ENCODE measurements around the gene SALL2. TPM values are rescaled to one million over a fixed set of nuclear protein-coding genes. Genes with fewer than 3 reads are reported as not detected.

The SALL2 gene
- total RNA-seq, 2 donors from 2014 or later: 4.9 to 11.3 TPM

- TF ChIP-seq, protein P1, sequence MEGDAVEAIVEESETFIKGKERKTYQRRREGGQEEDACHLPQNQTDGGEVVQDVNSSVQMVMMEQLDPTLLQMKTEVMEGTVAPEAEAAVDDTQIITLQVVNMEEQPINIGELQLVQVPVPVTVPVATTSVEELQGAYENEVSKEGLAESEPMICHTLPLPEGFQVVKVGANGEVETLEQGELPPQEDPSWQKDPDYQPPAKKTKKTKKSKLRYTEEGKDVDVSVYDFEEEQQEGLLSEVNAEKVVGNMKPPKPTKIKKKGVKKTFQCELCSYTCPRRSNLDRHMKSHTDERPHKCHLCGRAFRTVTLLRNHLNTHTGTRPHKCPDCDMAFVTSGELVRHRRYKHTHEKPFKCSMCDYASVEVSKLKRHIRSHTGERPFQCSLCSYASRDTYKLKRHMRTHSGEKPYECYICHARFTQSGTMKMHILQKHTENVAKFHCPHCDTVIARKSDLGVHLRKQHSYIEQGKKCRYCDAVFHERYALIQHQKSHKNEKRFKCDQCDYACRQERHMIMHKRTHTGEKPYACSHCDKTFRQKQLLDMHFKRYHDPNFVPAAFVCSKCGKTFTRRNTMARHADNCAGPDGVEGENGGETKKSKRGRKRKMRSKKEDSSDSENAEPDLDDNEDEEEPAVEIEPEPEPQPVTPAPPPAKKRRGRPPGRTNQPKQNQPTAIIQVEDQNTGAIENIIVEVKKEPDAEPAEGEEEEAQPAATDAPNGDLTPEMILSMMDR (IDR thresholded peaks at IDR 0.05): no peak
- Histone ChIP-seq H3K4me1 (ENCODE audit: control insufficient read depth in 1 of 2, low read depth in 2 of 2) (peaks cover 0 to 5% of the 10 kb centered on the region in 2 donors), H3K4me3 (no peak overlapping the region), H3K27ac (no peak overlapping the region), H3K9me3 (no peaks in the 10 kb centered on the region), H3K27me3 (replicated peaks; ENCODE audit: insufficient read depth) (no peaks in the 10 kb centered on the region), H3K36me3 (no peaks in the 10 kb centered on the region)
- ATAC-seq (ENCODE audit: insufficient number of reproducible peaks, low FRiP score, low read depth) (no peak), DNase-seq (ENCODE audit: low spot score) (no peak)
Measured at GRCh38 chr14:21535545-21536417, 9.6 kb upstream of the SALL2 start.

DNA sequence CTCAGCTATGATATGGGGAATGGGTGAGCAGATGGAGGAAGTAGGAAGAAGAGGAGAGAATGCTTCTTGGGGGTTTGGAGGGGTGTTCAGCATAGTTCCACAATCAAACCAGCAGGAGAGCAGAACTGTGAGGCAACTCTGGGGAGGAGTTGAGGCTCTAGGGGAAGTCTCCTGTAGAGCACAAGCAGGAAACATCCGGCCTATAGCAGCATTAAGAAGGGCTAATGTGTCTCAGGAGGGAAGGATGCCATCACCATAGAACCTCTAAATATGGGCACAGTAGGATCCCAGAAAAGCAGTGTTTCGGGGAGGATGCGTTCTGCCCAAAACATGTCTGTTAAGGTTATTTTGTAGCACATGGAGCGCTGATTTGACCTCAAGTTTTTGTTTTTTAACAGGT is 8.4 kb upstream of the SALL2 start:
- Histone ChIP-seq H3K27me3 (replicated peaks; ENCODE audit: insufficient read depth) (no peaks in the 10 kb centered on the region), H3K4me3 (no peak overlapping the region), H3K27ac (no peak overlapping the region), H3K4me1 (ENCODE audit: control insufficient read depth in 1 of 2, low read depth in 2 of 2) (peaks cover 0 to 5% of the 10 kb centered on the region in 2 donors), H3K36me3 (no peaks in the 10 kb centered on the region), H3K9me3 (no peaks in the 10 kb centered on the region)
- TF ChIP-seq, protein P1 (IDR thresholded peaks at IDR 0.05): no peak
- DNase-seq (ENCODE audit: low spot score) (no peak), ATAC-seq (ENCODE audit: insufficient number of reproducible peaks, low FRiP score, low read depth) (no peak)

DNA sequence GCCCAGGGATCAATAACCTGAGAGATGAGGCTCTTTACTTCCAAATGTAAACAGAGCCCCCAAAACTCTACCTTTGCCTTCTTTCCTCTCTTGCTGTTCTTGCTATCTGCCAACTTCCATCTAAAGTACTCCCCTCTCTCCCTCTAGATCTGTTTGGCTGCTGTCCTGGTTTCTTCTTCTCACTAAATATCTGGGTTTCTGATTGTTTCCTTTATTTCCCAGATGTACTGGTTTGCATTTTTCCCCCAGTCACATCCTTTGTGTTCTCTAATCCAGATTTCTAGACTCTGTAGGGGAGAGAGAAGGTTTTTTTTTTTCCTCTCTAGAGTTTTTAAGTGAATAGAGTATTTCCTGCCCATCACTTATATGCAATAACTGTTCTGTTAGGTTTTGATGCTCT is 7.1 kb upstream of the SALL2 start:
- Histone ChIP-seq H3K4me3 (no peak overlapping the region), H3K27ac (no peak overlapping the region), H3K9me3 (no peaks in the 10 kb centered on the region), H3K4me1 (ENCODE audit: control insufficient read depth in 1 of 2, low read depth in 2 of 2) (peaks cover 0 to 5% of the 10 kb centered on the region in 2 donors), H3K27me3 (replicated peaks; ENCODE audit: insufficient read depth) (no peaks in the 10 kb centered on the region), H3K36me3 (no peaks in the 10 kb centered on the region)
- ATAC-seq (ENCODE audit: insufficient number of reproducible peaks, low FRiP score, low read depth): no peak
- TF ChIP-seq, protein P1 (IDR thresholded peaks at IDR 0.05): no peak
- DNase-seq (ENCODE audit: low spot score): no peak

DNA sequence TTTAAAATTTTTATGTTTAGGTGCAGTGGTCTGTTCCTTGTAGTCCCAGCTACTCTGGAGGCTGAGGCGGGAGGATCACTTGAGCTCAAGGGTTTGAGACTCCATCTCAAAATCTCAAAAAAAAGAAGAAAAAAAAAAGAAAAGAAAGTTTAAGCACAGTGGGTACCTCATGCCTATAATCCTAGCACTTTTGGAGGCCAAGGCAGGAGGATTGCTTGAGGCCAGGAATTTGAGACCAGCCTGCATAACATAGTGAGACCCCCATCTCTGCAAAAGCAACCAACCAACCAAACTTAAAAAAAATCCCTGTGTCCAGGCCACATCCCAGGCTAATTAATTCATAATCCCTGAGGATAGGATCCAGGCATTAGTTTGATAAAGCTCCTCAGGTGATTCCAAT is 3.4 kb upstream of the SALL2 start:
- Histone ChIP-seq H3K36me3 (no peaks in the 10 kb centered on the region), H3K9me3 (no peaks in the 10 kb centered on the region), H3K4me1 (ENCODE audit: control insufficient read depth in 1 of 2, low read depth in 2 of 2) (peaks cover 8% of the 10 kb centered on the region in 2 donors), H3K27me3 (replicated peaks; ENCODE audit: insufficient read depth) (no peaks in the 10 kb centered on the region), H3K27ac (no peak overlapping the region), H3K4me3 (no peak overlapping the region)
- no peak for ATAC-seq (ENCODE audit: insufficient number of reproducible peaks, low FRiP score, low read depth)
- TF ChIP-seq, protein P1 (IDR thresholded peaks at IDR 0.05): no peak
- DNase-seq (ENCODE audit: low spot score): no peak

GRCh38 chr14:21528381-21529348 is 2.5 kb upstream of the SALL2 start:
- H3K4me1 ChIP-seq (ENCODE audit: control insufficient read depth in 1 of 2, low read depth in 2 of 2): peaks cover 8% of the 10 kb centered on the region in 2 donors
- no peak for DNase-seq (ENCODE audit: low spot score)
- no peak for ATAC-seq (ENCODE audit: insufficient number of reproducible peaks, low FRiP score, low read depth)
- no peak overlapping the region for H3K27ac ChIP-seq
- TF ChIP-seq, protein P1 (IDR thresholded peaks at IDR 0.05): no peak
- H3K27me3 ChIP-seq (replicated peaks; ENCODE audit: insufficient read depth): no peaks in the 10 kb centered on the region
- H3K9me3 ChIP-seq: no peaks in the 10 kb centered on the region
- no peaks in the 10 kb centered on the region for H3K36me3 ChIP-seq
- no peak overlapping the region for H3K4me3 ChIP-seq
